HG03469 (cell line): ENCODE data around the gene NLRC3.
"Not testable (repeated sequence)": the region's sequence is repeated elsewhere in the genome, so short reads cannot be mapped to it uniquely, and the experiment has no call there.

Experiments used
- ATAC-seq: cut with Tn5 transposase; IDR thresholded peaks from one replicate; pipeline ENCODE4 v1.9.1; 2021; ENCODE audit warnings: mild to moderate bottlenecking, moderate library complexity, moderate number of reproducible peaks; ENCODE audit not compliant: unreplicated experiment

NLRC3 gene, protein sequence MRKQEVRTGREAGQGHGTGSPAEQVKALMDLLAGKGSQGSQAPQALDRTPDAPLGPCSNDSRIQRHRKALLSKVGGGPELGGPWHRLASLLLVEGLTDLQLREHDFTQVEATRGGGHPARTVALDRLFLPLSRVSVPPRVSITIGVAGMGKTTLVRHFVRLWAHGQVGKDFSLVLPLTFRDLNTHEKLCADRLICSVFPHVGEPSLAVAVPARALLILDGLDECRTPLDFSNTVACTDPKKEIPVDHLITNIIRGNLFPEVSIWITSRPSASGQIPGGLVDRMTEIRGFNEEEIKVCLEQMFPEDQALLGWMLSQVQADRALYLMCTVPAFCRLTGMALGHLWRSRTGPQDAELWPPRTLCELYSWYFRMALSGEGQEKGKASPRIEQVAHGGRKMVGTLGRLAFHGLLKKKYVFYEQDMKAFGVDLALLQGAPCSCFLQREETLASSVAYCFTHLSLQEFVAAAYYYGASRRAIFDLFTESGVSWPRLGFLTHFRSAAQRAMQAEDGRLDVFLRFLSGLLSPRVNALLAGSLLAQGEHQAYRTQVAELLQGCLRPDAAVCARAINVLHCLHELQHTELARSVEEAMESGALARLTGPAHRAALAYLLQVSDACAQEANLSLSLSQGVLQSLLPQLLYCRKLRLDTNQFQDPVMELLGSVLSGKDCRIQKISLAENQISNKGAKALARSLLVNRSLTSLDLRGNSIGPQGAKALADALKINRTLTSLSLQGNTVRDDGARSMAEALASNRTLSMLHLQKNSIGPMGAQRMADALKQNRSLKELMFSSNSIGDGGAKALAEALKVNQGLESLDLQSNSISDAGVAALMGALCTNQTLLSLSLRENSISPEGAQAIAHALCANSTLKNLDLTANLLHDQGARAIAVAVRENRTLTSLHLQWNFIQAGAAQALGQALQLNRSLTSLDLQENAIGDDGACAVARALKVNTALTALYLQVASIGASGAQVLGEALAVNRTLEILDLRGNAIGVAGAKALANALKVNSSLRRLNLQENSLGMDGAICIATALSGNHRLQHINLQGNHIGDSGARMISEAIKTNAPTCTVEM

DNA sequence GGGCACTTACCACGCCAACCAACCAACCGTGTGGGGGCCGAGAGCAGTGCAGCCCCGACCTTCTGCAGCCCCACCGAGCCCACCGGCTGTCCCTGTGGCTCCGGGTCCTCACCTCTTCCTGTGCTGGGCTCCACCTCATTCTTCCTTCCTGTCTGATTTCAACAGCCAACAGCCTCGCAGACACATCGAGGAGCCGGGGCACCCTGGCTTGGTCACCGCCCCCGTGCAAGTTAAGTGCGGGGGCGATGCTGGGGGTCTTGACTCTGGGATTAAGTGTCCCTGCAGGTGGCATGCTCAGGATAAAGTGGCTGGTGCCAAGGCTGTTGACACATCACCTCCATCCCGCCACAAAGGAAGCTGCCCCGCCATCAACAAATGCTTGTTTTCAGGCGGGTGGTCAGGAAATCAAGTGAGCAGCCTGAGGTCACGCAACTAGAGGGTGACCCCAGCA, at the start of gene NLRC3:
TSS of gene NLRC3 (minus strand) at position 102 of the 451 bp plus-strand sequence. CDS start 12,367 bp downstream, outside the sequence.
- no peak for ATAC-seq

DNA sequence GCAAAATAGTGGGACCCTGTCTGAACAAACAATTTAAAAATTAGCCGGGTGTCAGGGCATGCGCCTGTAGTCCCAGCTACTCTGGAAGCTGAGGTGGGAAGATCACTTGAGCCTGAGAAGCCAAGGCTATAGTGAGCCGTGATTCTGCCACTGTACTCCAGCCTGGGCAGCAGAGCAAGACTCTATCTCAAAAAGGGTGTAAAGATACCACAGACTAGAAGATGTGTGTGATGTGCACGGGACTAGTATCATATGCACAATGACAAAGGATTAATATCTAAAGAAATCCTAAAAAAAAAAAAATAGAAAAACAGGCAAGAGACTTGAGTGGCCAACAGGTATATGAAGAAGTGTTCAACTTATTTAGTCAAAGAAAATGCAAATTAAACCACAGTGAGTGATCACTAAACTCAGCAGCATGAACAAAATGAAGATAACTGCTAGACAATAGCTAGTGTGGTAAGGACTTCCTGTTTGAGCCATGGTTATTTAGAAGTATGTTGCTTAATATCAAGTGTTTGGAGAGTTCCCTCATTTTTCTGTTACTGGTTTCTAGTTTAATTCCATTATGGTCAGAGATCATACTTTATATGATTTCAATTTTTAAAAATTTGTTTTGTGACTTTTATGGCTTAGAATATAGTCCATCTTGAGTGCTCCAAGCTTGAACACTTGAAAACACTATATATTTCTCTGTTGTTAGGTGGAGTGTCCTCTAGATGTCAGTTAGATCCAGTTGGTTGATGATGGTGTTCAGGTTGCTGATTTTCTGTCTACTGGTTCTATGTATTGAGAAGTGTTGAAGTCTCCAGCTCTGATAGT, 48.9 kb upstream of the NLRC3 start:
- peak; percentile 35 for ATAC-seq

DNA sequence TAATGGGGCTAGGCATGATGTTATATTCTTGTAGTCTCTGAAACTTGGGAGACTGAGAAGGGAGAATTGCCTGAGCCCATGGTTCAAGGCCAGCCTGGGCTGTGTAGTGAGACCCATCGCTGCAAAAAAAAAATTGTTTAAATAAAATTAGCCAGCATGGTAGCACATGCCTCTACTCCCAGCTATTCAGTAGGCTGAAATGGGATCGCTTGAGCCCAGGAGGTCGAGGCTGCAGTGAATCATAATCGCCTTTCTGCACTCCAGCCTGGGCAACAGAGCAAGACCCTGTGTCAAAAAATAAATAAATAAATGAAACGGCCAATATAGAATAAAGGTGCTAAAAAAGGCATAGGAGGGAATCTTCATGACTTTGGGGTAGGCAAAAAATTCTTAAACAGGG, 48.1 kb upstream of the NLRC3 start:
- no peak for ATAC-seq

DNA sequence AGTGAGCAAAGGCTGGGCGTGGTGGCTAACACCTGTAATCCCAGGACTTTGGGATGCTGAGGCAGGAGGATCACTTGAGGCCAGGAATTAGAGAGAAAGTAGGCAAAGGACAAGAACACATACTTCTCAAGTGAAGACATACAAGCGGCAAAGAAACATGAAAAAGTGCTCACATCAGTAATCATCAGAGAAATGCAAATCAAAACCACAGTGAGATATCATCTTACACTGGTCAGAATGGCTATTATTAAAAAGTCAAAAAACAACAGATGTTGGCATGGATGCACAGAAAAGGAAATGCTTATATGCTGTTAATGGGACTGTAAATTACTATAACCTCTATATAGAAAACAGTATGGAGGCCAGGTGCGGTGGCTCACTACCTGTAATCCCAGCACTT, 46.4 kb upstream of the NLRC3 start:
- ATAC-seq = no peak

DNA sequence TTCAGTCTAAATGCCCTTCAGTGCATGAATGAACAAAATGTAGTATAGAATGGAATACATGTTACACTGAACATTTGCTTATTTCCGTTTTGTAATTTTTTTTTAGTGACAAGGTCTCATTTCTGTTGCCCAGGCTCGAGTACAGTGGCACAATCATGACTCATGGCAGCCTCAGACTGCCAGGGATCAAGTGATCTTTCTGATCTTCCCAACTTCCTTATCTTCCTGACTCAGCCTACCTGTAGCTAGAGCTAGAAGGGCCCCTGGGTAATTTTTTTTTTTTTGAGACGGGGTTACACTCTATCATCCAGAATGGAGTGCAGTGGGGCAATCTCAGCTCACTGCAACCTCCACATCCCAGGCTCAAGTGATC, 41.6 kb upstream of the NLRC3 start:
- ATAC-seq = no peak

DNA sequence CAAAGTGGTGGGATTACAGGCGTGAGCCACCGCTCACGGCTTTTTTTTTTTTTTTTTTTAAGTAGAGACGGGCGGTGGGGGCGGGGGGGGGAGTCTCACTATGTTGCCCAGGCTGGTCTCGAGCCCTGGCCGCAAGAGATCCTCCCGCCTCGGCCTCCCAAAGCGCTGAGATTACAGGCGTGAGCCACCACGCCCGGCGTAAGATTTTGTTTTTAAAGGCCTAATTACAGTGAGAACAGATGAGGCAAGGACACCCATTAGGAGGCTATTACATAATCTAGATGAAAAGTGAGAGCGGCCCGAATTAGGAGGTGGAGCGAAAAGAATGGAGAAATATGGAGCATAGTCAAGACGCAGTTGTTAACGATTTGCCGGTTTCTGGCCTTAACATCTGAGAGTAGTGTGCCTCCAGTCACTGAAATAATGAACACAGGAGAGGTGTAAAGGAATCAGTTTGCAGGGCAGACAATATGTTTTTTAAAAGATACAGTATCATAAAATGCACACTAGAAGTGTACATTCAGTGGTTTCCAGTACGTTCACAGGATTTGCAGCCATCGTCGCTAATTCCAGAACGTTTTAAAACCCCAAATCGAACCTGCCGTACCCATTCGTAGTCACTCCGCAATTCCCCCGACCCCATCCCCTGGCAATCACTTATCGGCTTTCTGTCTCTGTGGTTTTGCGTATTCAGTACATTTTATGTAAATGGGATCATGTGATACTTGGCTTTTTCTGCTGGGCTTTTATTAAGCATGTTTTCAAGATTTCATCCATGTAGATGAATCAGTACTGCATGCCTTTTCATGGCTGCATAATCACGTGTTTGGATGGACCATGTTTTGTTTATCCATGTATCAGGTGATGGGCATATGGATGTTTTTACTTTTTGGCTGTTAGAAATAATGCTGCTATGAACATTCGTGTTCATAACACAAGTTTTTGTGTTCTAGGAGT, 35.6 kb upstream of the NLRC3 start:
- no peak for ATAC-seq

DNA sequence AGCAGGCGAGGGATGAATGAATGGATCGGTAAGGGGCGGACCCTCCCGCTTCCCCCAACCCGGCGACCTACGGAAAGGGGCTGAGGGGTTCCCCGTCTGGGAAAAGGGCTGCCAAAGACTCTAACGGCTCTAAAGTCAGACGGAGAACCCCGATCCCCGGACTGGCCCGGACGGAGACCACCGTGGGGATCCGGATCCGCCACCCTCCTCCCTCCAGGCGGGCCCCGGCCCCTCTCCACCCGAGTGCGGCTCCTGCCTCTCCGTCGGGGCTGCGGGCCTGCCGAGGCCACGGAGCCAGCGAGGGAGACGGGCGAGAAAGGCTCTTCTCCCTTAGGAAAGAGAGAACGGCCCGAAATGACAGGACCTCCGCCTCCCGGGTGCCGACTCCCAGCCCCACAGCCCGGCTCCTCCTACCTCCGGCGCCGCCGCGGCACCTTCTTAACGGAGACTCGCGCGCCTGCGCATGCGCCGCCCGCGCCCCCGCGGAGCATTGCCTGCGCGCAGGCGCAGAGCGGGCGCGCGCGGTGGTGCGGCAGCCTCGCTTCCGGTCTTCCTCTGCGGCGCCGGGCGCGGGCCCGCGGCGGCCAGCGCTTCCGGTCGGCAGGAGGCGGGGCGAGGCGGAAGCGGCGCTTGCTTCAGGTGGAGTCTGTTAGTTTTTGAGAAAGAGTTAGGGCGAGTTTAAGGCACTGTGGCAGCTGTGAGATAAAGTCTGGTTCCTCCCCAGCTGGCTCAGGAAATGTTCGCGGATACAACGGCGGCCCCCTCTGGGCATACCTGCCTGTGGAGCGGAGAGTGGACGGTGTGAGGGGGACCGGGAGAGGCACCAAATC, 34.2 kb upstream of the NLRC3 start, which contains the start of gene SLX4:
TSS of gene SLX4 (minus strand) at position 461 of the 830 bp plus-strand sequence. CDS start 2,642 bp downstream, outside the sequence.
- ATAC-seq = peak; percentile 69

DNA sequence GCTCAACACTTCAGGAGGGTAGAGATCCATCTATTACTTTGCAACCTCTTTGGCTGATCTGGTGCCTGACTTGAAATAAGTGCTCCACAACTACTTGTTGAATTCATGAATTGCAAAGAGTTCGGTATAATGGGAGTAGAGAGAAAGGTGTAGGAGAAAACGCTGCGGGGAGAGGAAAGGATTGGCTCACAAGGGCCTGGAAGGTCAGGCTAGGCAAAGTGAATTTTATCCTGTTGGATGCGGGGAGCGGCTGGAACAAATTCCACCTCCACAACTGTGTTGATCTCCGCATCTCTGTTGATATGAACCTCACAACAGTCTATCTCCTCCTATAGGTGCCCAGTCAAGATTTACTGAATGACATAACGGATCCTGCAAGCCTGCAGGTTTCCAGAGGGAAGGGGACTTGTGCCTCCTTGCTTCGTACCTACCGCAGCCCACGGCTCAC, 33.5 kb upstream of the NLRC3 start:
- no peak for ATAC-seq

DNA sequence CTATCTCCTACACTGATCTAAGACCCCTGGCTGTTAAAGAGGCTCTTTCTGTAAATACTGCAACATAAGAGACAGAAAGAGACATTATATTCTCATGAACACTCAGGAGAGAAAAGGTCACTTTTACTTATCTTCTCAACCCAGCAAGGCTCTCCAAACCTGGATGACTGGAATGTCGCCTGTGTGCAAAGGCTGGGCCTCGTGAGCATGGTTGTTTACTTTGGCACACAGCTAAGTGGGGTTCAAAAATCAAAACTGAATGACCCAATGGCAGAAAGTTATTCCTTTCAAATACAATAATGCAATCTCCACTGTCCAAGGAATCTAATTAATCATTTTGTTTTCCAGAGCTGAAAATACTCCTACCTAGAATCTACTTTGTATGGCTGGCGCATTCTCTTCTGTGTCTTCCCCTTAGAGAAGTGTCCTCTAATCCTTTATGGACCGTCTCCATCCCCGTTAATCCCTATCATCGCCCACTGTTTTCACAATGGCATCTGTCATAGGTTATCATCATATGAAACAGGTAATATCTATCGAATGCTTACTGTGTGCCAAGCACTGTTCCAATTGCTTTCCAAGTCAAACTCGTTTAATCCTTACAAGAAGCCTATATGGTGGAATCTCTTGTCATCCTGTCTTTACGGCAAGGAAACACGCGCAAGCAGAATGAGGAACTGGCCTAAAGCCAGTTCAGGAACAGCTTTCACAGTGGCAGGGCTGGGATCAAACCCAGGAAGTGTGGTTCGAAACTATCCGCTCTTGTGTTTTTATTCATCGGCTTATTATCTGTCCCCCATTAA, 32.9 kb upstream of the NLRC3 start:
- ATAC-seq = no peak

DNA sequence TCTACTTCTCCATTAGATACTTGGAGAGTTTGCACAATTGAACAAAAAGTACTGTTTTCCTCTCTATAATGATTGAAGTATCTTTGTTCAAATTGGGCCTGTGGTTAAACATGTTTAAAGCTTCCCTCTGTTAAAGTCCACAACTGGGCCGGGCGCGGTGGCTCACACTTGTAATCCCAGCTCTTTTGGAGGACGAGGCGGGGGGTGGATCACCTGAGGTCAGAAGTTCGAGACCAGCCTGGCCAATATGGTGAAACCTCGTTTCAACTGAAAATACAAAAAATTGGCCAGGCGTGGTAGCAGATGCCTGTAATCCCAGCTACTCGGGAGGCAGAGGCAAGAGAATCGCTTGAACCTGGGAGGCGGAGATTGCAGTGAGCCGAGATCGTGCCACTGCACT, 31.8 kb upstream of the NLRC3 start:
- ATAC-seq = not testable (repeated sequence)

DNA sequence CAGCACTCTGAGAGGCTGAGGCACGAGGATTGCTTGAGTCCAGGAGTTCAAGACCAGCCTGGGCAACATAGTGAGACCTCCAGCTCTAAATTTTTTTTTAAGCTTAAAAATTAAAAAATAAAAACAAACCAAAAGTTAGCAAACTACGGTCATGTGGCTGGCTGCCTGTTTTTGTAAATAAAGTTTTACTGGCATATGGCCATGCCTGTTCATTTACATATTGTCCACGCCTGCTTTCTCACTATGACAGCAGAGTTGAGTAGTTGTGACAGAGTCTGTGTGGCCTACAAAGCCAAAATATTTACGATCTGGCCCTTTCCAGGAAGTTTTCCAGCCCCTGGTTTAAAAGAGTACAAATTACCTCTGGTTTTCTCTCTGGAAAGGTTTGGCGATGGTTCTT, 30.9 kb upstream of the NLRC3 start:
- ATAC-seq = no peak

DNA sequence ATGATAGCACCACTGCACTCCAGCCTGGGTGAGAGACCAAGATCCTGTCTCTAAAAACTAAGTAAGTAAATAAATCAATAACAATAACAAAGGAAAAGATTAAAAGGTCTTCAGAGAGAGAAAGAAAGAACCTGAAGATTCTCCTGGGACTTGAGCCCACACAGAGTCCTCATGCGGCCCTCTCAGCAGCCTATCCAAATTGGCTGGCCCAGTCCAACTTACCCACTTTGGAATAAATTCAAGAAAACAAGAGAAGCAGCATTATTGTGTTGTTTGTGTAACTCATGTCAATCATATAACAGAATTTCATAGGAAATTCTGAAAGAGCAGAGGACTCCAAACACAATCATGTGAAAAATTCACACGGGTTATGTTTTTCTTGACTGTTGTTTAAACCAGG, 30.4 kb upstream of the NLRC3 start:
- no peak for ATAC-seq

DNA sequence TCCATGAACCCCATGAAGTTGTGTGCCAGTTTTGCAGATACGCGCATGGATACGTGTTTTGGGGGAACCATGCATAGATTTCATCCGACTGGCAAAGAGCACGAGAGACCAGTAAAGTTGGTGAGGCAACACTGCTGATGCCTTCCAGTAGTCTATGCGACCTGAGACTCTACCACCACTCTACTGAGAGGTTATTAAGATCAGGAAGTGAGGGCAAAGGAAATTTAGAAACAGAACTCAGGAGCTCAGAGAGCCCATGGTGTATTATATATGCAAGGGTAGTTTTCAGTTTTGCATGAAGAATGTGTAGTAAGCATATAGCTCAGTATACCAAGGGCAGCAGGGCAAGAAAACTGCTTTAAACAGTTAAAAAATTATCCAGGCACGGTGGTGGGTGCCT, 30.0 kb upstream of the NLRC3 start:
- no peak for ATAC-seq

DNA sequence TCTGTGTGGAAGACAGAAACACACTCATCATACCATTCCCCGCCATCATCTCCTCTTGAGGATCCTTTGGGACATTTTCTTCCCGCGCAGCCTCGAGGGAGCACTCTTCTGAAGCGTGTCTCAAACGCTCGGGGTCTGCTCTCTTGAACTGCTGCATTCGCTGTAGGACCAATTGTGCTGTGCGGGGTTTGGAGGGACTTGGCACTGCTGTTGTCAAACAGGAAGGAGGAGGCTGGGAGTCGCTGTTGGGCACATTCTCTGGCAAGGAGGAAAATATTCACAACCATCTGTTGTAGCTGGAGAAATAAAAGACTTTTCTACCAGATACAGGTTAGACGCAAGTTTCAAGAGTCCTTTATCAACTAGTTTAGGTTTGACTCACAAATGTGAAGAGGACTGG, 29.2 kb upstream of the NLRC3 start:
- no peak for ATAC-seq

DNA sequence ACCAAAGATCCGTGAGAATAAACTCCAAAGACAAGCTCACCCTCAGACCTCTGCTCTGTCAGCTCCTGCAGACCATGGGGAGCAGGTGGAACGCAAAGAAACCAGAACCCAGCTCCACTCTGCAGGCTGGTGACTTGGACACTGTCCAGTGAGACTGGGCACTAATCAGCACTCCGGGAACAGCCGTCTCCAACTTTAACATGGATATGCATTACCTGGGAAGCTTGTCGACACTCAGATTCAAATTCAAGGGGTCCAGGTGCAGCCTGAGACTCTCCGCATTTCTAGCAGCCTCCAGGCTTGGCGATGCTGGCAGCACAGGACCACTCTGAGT, 25.1 kb upstream of the NLRC3 start:
- no peak for ATAC-seq

DNA sequence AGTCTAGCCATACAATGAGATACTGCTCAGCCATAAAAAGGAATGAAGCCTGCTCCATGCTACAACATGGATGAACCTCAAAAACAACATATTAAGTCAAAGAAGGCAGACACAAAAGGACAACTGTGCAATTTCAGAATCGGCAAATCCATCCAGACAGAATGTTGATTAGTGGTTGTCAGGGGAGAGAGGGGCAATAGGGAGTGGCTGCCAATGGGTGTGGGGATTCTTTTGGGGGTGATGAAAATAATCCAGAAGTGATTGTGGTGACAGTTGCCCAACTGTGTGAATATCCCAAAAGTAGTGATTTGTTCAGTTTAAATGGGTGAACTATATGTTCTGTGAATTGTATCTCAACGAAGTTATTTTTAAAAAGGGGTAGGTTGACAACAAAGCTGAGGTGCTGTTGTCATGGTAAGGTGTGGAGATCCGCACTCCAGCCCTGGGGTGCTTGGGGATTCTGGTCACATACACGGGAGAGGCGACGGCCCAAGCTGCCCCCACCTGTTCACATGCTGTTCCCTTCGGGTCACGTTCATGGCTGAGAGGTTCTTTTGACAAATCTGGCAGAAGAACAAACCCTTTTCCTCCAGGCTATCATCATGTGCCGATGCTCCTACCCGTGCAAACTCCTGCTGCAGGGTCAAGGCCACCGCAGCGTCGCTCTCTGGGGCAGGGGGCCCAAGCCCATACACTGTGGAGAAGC, 24.6 kb upstream of the NLRC3 start:
- no peak for ATAC-seq

DNA sequence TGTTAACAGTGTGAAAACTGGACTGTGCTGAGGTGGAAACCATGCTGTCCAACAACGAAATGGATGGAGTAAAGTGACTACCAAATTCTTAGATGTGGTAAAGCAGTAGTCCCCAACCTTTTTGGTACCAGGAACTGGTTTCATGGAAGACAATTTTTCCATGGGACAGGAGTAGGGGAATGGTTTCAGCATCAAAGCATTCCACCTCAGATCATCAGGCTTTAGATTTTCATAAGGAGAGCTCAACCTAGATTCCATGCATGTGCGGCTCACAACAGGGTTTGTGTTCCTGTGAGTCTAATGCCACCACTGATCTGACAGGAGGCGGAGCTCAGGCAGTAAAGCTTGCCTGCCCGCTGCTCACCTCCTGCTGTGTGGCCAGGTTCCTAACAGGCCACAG, 22.7 kb upstream of the NLRC3 start:
- ATAC-seq = no peak
